NCI-H345 (cell line): ENCODE results near the gene COBL.

Experiments
- DNase-seq: peaks from one replicate; lab custom pipeline; 2025; lab: John Stamatoyannopoulos, UW

Gene COBL

GRCh38 chr7:51276091-51276605 is 40.5 kb downstream of the COBL start:
- no peak for DNase-seq

- no peak for DNase-seq
Observed at GRCh38 chr7:51275532-51275931, 41.1 kb downstream of the COBL start.

- no peak for DNase-seq
Observed at GRCh38 chr7:51274955-51275354, 41.7 kb downstream of the COBL start.

DNA sequence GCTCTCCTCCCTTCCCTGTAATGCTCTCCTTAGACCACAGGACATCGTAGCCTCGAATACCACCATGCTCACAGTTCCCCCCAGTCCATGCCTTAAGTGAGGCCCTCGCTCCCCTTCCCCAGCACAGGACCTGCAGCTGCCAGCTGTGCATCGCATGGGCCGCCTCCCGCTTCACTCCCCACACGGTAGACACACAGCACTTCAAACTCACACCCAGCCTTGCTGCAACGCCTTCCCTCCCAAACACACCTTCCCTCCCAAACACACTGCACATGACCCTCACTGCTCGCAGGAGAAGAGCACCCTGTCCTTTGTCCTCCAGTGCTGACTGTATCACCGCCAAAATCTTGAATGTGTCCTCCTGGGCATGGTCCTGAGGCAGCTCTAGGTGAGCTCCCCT is 42.6 kb downstream of the COBL start:
- no peak for DNase-seq

GRCh38 chr7:51273360-51273759 is 43.2 kb downstream of the COBL start:
- no peak for DNase-seq

- DNase-seq, result no peak
Observed at GRCh38 chr7:51270965-51271364, 45.6 kb downstream of the COBL start.

GRCh38 chr7:51269911-51270310 is 46.7 kb downstream of the COBL start:
- DNase-seq, result no peak

DNA sequence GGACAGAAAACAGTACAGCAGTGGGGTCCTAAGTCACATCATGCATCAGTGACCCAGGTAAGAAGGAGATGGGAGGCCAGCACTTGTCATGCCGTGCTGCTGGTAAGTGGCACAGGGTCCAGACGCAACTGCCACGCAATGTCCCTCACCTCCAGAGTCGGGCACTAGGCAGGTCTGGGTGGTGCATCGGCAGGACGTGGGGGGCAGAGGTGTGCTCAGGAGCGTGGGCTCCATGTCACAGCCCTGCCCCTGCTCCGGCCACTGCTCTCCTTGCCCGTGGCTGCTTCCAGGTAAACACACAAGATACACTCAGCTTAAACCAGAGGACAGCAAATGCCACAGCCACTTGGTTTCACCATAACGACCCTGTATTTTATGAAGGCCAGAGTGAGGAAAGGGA is 47.3 kb downstream of the COBL start:
- DNase-seq, result no peak

DNA sequence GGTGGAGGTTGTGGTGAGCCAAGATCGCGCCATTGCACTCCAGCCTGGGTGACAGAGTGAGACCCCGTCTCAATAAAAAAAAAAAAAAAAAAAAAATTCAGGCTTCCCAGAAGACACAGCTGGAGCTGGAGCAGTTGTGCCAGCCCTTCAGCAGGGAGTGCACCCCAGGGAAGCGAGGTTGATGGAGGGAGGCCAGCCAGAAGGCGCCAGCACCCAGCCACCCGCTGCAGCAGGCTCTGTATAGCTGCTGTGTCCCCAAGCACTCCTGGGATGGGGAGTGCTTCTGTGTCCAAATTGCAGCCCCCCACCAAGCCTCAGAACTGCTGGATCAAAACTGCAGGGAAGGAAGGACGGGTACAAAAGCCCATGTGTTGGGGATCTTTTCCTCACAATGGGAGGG is 47.8 kb downstream of the COBL start:
- no peak for DNase-seq

DNA sequence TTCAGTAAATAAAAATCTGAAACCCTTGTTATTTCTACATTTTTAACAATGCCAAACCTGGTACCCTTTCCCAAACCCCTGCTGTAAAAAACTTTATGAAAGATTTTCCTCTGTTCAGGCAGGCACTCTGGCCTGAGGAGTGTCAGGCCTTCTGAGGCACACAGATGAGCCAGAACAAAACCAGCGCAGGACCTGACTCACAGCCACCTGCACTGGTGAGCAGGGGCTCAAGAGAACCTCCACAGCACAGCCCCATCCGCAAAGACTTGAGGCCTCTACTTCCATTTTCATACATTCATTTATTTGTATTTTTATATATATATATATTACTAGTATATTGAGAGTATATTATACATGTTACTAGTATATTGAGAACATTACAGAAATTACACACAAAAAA is 49.4 kb downstream of the COBL start:
- DNase-seq, result no peak

DNA sequence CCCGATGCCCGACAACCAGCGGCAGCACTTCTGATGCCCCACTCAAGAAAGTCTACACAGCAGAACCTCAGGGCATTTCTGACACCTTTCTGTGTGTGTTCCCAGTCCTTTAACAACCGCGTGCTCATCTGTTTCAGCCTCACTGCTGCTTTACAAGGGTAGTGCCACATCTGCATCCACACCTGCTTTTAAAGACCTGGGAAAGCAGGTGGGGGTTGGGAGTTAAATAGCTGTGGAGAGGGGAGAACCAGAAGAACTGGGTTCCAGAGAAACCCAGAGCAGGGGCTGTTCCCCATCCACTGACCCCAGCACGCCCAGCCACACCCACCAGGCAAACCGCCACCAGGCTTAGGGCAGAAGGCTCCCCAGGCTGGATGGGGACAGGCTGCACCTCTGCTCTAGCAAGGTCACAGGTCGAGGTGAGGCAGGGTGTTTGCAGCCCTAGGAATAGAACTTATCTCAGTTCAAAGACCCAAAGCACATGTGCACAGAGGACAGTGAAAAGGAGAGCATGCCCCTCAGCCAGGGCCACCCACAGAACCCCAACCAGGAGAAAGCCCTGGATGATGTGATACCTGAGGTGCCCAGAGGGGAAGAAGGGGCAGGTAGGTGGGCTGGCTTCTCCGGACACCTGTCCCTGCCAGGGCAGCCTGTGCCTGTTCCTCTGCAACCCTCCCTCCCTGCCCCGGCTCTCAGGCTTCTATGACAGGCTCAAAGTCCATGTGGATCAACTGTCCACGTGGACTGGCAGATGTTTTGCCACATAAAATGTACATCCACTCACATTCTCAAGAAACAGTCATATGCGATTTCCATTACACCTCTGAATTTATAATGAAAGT is 51.3 kb downstream of the COBL start:
- no peak for DNase-seq

DNA sequence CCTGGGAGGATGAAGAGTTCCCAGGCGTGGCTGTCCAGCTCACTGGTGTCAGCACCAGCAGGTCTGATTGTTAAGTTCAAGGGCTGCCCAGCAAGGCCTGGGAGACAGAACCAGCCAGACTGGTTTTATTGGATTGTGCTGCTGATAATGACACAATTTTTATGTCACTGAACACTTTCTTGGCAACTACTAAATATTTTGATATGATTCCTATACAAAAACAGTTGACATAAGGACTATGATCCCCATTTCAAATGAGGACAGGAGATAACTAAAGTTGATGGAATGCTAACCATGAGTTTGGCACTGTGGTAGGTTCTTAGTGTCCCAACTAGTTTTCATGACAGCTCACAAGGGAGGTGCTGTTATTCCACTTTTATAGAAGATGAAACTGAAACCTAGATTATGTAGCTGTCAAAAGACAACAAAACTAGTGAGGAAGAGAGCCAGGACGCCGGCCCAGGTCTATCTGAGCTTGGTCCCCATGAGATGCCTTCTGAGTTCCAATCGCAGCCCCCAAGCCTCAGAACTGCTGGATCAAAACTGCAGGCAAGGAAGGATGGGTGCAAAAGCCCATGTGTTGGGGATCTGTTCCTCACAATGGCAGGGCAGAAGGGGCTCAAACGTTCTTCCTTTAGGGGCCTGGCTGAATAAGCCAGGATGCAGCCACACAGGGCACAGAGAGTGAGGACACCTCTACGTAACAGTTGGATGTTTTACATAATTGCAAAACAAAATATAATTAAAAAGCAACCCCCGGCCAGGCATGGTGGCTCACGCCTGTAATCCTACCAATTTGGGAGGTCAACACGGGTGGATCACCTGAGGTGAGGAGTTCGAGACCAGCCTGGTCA is 52.8 kb downstream of the COBL start:
- no peak for DNase-seq

GRCh38 chr7:51262796-51263531 is 53.6 kb downstream of the COBL start:
- DNase-seq, result no peak

GRCh38 chr7:51261950-51262795 is 54.4 kb downstream of the COBL start:
- DNase-seq, result peak; percentile 74

- no peak for DNase-seq
Observed at GRCh38 chr7:51261117-51261835, 55.3 kb downstream of the COBL start.

- DNase-seq, result no peak
Observed at GRCh38 chr7:51260516-51260915, 56.1 kb downstream of the COBL start.

DNA sequence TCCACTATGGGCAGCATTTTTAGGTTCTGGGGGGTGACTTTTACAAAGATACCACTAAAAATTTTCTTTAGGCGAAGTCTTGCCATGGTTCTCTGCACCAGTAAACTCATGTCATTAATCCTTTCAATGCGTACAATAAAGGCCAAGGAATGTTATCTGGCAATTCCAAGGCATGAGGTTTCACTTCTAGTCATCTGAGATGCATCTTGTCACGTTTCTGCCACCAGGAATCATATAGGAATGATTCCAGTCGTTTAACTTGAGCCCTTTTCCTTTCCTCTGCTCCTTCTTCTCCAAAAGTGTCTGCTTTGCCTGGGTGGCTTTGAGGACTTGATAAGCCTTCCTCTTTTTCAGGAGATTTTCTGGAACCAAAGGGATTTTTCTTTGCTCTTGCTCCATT is 56.8 kb downstream of the COBL start:
- no peak for DNase-seq

- no peak for DNase-seq
Observed at GRCh38 chr7:51256916-51257315, 59.7 kb downstream of the COBL start.

- DNase-seq, result no peak
Observed at GRCh38 chr7:51256209-51256781, 60.3 kb downstream of the COBL start.

- DNase-seq, result no peak
Observed at GRCh38 chr7:51255536-51256208, 60.9 kb downstream of the COBL start.
